ENCODE measurements around the gene LMOD3. TPM values are rescaled to one million over a fixed set of nuclear protein-coding genes. Genes with fewer than 3 reads are reported as not detected.
A peak's percentile ranks its signal among the peaks of the same experiment; 100 is the strongest.

Gene LMOD3
- total RNA-seq, 1 donor from 2014 or later: not detected

GRCh38 chr3:69095636-69096035 lies 26.8 kb downstream of the LMOD3 start:
- no peaks in the 10 kb centered on the region for H3K27me3 ChIP-seq
- H3K4me3 Mint-ChIP-seq: no peak overlapping the region
- TF ChIP-seq EZH2phosphoT487 (IDR thresholded peaks at IDR 0.05): no peak
- no peak for TF ChIP-seq CTCF (IDR thresholded peaks at IDR 0.05)
- no peak for TF ChIP-seq EZH2 (IDR thresholded peaks at IDR 0.05)
- no peaks in the 10 kb centered on the region for H3F3A ChIP-seq (ENCODE audit: low read depth)
- no peaks in the 10 kb centered on the region for H3K9me3 ChIP-seq (ENCODE audit: low read depth)
- DNase-seq (ENCODE audit: low spot score): no peak
- H3K36me3 ChIP-seq: no peaks in the 10 kb centered on the region
- H3K36me3 Mint-ChIP-seq: peaks cover 1% of the 10 kb centered on the region
- no peak overlapping the region for H3K27ac Mint-ChIP-seq
- H3K4me3 ChIP-seq: no peak overlapping the region
- peaks cover 2% of the 10 kb centered on the region for H3K27me3 Mint-ChIP-seq (ENCODE audit: insufficient read depth, low read depth)
- no peak overlapping the region for H3K4me2 ChIP-seq
- H3K9me3 Mint-ChIP-seq: no peaks in the 10 kb centered on the region
- H3K4me1 Mint-ChIP-seq: peaks cover 8% of the 10 kb centered on the region
- no peak overlapping the region for H3K9ac ChIP-seq
- H3K4me1 ChIP-seq: peaks cover 10% of the 10 kb centered on the region
- H2AFZ ChIP-seq (replicated peaks): no peak overlapping the region
- peaks cover 6% of the 10 kb centered on the region for H4K20me1 ChIP-seq (ENCODE audit: low read depth)
- H3K79me2 ChIP-seq (ENCODE audit: low read depth): peaks cover 10% of the 10 kb centered on the region
- H3K27ac ChIP-seq: no peak overlapping the region

GRCh38 chr3:69094467-69095205 lies 27.8 kb downstream of the LMOD3 start:
- H3K4me3 Mint-ChIP-seq: no peak overlapping the region
- no peaks in the 10 kb centered on the region for H3F3A ChIP-seq (ENCODE audit: low read depth)
- H3K36me3 Mint-ChIP-seq: peaks cover 2% of the 10 kb centered on the region
- H3K79me2 ChIP-seq (ENCODE audit: low read depth): peaks cover 10% of the 10 kb centered on the region
- peaks cover 14% of the 10 kb centered on the region for H3K4me1 Mint-ChIP-seq
- no peak overlapping the region for H3K9ac ChIP-seq
- H3K27me3 Mint-ChIP-seq (ENCODE audit: insufficient read depth, low read depth): peaks cover 2% of the 10 kb centered on the region
- H2AFZ ChIP-seq (replicated peaks): no peak overlapping the region
- no peak for DNase-seq (ENCODE audit: low spot score)
- no peaks in the 10 kb centered on the region for H3K9me3 Mint-ChIP-seq
- no peak overlapping the region for H3K4me3 ChIP-seq
- no peak overlapping the region for H3K27ac Mint-ChIP-seq
- H3K4me2 ChIP-seq: no peak overlapping the region
- H3K9me3 ChIP-seq (ENCODE audit: low read depth): no peaks in the 10 kb centered on the region
- H3K36me3 ChIP-seq: no peaks in the 10 kb centered on the region
- no peak overlapping the region for H3K27ac ChIP-seq
- peaks cover 6% of the 10 kb centered on the region for H4K20me1 ChIP-seq (ENCODE audit: low read depth)
- peaks cover 10% of the 10 kb centered on the region for H3K4me1 ChIP-seq
- H3K27me3 ChIP-seq: no peaks in the 10 kb centered on the region
- TF ChIP-seq EZH2phosphoT487 (IDR thresholded peaks at IDR 0.05) (no peak), EZH2 (IDR thresholded peaks at IDR 0.05) (no peak), CTCF (IDR thresholded peaks at IDR 0.05) (no peak)

- Histone ChIP-seq H3K27ac (peak overlapping the region; percentile 60), H3K9ac (no peak overlapping the region), H3K36me3 (no peaks in the 10 kb centered on the region), H4K20me1 (ENCODE audit: low read depth) (peaks cover 6% of the 10 kb centered on the region), H3K4me3 (no peak overlapping the region), H3K27me3 (no peaks in the 10 kb centered on the region), H3F3A (ENCODE audit: low read depth) (no peaks in the 10 kb centered on the region), H2AFZ (replicated peaks) (no peak overlapping the region), H3K9me3 (ENCODE audit: low read depth) (no peaks in the 10 kb centered on the region), H3K79me2 (ENCODE audit: low read depth) (peaks cover 17% of the 10 kb centered on the region), H3K4me1 (peaks cover 10% of the 10 kb centered on the region), H3K4me2 (peak overlapping the region; percentile 59)
- H3K9me3 Mint-ChIP-seq: no peaks in the 10 kb centered on the region
- peaks cover 2% of the 10 kb centered on the region for H3K36me3 Mint-ChIP-seq
- peaks cover 22% of the 10 kb centered on the region for H3K4me1 Mint-ChIP-seq
- DNase-seq (ENCODE audit: low spot score): peak; percentile 46
- peaks cover 2% of the 10 kb centered on the region for H3K27me3 Mint-ChIP-seq (ENCODE audit: insufficient read depth, low read depth)
- no peak overlapping the region for H3K27ac Mint-ChIP-seq
- TF ChIP-seq CTCF (IDR thresholded peaks at IDR 0.05) (no peak), EZH2phosphoT487 (IDR thresholded peaks at IDR 0.05) (no peak), EZH2 (IDR thresholded peaks at IDR 0.05) (no peak)
- no peak overlapping the region for H3K4me3 Mint-ChIP-seq
Observed at GRCh38 chr3:69092030-69092516, 30.3 kb downstream of the LMOD3 start.
